Bone marrow (tissue), 2 donors: ENCODE results near the gene ANTXR2.
"Not testable (repeated sequence)": the region's sequence is repeated elsewhere in the genome, so short reads cannot be mapped to it uniquely, and the experiment has no call there.

ENCODE experiments used
- DNase-seq, 2 donors: peaks; one replicate each; lab custom pipeline; 2025; lab: John Stamatoyannopoulos, UW

Gene ANTXR2

DNA sequence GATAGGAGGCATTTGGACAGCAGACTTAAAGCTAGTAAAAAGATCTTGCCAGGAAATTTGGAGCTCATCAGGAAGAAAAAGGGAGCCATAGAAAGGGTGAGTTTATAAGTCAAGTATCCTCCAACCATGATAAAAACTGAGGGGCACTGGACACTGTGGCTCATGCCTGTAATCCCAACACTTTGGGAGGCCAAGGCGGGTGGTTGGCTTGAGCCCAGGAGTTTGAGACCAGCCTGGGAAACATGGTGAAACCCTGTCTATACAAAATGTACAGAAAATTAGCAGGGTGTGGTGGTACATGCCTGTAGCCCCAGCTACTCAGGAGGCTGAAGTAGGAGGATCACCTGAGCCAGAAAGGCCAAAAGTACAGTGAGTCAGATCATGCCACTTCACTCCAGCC, 48.7 kb downstream of the ANTXR2 start:
- DNase-seq = no peak

- DNase-seq = no peak
These were observed 50.7 kb downstream of the ANTXR2 start for GRCh38 chr4:80022282-80022681.

DNA sequence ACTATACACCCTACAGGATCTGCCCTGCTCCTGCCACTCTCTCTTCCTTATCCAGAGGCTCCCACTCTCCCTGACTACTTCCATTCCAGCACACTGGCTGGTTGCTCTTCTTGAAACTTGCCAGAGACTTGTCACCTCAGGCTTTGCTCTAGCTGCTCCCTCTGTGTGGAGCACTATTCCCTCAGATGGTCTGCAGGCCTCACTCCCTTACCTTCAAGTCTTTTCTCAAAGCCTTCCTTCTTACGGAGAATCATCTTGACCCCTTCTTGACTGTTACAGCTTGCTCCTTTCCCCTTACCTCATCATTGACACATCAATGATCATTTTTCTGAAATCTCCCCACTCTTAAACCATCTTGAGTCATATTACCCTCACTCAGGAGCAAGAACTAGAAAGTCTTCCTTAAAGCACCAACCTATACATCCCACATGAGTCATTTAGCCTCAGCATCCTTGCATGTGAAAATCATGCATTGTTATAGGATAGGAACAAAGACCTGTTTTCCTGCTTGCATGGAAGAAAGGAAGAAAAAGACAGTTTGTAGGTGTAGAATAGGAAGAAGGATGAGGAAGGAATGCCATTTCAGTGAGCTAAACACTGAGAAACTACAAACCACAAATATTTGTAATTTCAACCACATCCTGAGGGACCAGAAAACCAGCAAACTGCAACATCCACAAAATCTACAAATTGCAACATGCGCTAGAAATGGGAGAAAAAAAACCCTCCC, 55.7 kb downstream of the ANTXR2 start:
- DNase-seq = peak in 1 of 2 donors; percentile 4

DNA sequence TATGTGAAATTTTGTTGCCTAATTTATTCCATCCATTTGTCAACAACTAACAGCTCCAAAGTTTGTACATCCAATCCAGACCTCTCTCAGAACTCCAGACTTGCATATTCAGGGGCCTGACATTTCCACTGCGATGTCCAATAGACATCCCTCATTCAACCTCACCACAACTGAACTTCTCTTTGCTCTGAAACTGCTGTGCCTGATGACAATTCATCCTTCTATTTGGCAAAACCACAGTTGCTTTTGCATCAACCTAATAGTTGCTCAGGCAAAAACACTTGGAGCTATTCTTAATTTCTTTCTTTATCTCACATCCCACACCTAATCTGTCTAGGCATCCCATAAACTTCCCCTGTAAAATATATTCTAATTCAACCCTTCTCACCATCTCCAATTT, 56.5 kb downstream of the ANTXR2 start:
- no peak for DNase-seq

DNA sequence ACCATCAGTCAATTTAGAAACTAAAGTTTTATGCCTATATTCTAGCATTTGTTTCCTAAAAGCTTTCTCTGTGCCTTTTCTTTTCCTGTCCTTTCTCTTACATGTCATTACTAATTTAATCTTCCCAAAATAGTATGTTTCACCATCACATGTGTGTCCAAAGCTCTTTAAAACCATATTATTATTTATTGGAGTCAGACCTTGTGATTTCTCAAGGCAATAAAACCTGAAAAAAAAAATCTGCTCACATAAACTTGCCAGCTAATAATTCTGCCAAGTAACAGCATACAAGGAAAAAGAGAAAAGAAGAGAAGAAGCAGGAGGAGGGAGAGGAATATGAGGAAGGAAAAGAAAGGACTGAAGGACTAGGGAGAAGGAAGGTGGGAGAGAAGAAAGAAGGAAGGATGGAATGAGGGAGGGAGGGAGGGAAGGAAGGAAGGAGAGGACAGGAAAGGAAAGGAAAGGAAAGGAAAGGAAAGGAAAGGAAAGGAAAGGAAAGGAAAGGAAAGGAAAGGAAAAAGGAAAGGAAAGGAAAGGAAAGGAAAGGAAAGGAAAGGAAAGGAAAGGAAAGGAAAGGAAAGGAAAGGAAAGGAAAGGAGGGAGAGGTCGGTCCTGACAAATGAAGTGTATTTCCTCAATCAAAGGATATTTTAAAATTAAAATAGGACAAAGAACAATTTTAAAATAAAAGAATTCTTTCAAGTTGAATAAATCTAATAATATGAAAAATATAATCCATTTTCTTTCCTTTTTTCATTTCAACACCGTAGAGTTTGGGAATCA, 57.4 kb downstream of the ANTXR2 start:
- no peak for DNase-seq

- DNase-seq = no peak
These were observed 58.5 kb downstream of the ANTXR2 start for GRCh38 chr4:80014531-80014930.

- no peak for DNase-seq
These were observed 60.7 kb downstream of the ANTXR2 start for GRCh38 chr4:80012291-80012690.

DNA sequence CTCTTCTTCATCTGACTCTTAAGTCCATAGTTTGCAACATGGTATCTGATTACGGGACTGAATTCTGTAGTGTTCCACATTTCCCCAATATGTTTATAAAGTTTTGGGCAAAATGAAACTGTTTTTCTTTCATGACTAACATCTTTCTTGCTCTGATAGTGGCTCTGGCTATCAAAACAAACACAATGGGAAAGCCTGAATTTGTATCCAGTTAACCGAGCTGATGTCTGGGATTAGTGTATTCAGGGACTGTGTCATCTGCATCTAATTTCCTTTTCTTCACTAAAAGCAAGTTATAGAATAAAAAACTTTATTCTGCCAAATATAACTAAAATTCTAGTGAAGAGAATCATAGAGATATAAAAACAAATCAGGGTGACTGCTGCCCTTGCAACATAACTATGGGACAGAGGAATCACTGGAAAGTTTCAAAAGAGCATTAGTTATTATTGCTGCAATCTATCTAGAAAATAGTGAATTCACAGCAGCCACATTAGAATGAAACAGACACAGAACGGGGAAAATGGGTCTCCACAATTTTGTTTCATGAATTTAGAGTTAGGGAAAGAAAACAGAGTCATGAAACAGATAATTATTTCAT, 61.3 kb downstream of the ANTXR2 start:
- no peak for DNase-seq

- peak in 1 of 2 donors; percentile 12 for DNase-seq
These were observed 62.7 kb downstream of the ANTXR2 start for GRCh38 chr4:80010316-80010715.

DNA sequence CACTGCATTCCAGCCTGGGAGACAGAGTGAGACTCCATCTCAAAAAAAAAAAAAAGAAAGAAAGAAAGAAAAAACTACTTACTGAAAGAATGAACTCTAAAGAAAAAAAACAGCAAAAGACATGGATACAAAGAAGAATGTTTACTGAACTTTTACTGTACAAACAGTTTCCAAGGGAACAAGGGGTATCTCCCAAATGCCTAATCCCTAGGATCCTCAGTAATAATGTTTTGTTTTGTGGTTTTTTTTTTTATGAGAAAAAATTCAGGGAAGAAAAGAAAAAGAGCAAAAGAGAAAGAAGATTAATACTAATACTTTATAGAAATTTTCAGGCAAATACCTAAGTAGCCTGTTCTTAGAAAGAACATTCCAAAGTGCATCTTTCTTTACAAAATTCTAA, 63.2 kb downstream of the ANTXR2 start:
- no peak for DNase-seq

- DNase-seq = no peak
These were observed 64.1 kb downstream of the ANTXR2 start for GRCh38 chr4:80008971-80009370.

GRCh38 chr4:80008351-80008750, 64.7 kb downstream of the ANTXR2 start:
- DNase-seq = no peak

DNA sequence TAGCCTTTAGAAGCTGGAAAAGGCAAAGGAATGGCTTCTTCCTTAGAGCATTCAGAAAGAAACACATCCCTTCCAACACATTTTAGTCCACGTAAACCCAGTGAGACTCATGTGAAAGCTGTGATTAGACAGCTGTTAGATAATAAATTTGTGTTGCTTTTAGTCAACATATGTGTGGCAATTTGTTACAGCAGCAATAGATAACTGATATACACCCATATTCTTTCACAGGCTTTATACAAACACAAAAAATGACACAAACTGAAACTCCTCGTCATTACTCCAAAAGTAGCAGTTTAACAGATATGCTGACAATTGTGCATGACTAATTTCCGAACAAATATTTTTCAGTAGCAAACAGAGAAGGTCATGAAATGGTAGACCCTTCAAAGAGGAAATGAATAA, 65.3 kb downstream of the ANTXR2 start:
- DNase-seq = no peak

GRCh38 chr4:80006935-80007744, 65.9 kb downstream of the ANTXR2 start:
- peak in 1 of 2 donors; percentile 36 for DNase-seq

DNA sequence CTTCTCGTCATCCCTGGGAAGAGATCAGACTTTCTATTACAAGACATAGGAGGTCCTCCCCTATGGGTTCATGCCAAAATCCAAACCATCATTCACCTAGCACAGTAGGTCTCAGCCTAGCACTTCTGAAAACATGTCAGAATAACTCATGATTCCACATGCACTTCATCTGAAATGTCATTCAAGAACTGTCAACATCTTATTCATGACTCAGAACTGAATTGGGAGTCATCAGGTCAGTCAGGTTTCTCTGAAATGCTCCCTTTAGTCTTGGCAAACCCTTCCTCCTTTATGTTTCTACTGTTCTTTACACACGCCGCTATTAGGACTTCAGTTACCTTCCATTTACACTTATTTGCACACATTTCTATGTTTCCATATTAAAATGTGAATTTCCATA, 67.2 kb downstream of the ANTXR2 start:
- DNase-seq = peak in 1 of 2 donors; percentile 34

DNA sequence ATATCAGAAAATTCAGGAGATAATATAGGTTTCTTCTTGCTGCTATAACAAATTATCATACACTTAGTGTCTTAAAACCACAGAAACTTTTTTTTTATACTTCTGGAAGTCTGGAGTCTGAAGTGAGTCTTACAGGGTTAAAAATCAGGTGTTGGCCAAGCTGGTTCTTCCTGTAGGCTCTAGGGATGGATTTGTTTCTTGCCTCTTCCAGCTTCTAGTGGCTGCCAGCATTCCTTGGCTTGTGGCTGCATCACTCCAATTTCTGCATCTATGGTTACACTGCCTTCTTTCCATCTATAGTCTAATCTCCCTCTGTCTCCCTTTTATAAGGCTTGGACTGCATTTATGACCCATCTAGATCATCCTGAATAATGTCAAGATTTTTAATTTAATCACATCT, 68.7 kb downstream of the ANTXR2 start:
- no peak for DNase-seq

DNA sequence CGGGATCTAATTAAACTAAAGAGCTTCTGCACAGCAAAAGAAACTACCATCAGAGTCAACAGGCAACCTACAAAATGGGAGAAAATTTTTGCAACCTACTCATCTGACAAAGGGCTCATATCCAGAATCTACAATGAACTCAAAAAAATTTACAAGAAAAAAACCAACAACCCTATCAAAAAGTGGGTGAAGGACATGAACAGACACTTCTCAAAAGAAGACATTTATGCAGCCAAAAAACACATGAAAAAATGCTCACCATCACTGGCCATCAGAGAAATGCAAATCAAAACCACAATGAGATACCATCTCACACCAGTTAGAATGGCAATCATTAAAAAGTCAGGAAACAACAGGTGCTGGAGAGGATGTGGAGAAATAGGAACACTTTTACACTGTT, 70.5 kb downstream of the ANTXR2 start:
- DNase-seq = not testable (repeated sequence)

GRCh38 chr4:79999048-79999447, 74.0 kb downstream of the ANTXR2 start:
- DNase-seq = not testable (repeated sequence)

DNA sequence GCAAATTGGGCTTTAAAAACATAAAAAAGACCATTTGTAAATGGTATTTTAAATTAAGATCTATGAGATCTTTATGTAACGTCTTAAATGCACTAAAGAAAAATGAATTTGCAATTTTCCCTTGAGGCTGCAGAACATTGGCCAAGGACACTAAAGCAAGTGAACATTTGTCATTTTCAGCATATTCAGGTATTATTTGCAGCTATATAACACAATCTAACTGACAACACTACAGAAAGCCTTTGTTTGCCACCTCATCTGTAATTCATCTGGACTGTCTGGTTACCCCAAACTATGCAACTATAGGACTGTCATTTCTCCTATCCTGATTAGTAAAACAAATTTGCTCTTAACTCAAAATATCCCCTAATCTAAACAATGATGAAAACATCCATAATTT, 74.8 kb downstream of the ANTXR2 start:
- DNase-seq = no peak

DNA sequence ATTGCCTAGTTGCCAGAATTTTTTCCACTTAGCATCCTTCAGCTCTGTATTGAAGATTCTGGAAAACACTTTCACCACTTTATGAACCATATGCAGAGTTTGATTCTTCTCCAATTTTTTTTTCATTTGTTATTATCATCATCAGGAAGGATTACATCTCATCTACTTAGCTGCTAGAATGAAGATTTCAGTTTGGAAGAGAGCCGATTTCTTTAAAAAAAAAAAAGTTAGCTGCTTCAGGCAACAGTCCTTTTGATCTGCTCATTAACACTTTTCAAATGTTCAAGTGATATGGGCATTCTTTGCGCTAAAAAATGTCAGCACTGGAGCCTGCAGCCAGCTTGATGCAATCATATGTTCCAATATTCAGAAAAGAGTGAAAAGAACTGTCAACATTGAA, 76.2 kb downstream of the ANTXR2 start:
- no peak for DNase-seq

DNA sequence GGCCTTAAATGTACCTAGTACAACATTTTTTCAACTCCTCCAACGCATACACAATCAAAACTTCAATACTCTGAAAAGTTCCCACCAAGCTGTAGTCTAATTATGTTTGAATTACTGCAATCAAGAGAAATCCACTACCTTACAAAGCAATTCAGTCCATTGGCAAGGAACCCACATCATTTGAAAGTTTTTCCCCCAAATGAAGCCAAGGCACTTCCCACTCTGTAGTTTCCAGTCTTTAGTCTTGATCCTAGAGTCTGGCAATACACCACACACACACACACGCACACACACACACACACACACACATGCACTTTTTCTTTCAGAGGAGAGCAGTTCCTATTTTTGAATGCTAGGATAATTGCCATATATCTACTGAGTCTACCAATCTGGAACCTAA, 79.6 kb downstream of the ANTXR2 start:
- no peak for DNase-seq

- DNase-seq = no peak
These were observed 81.4 kb downstream of the ANTXR2 start for GRCh38 chr4:79991601-79992000.
